ENCODE measurements around the gene OSCAR. TPM values are rescaled to one million over a fixed set of nuclear protein-coding genes. Genes with fewer than 3 reads are reported as not detected.

Gene OSCAR
- total RNA-seq = 0.14 and 0.18 TPM in 2 replicates

GRCh38 chr19:54100561-54100960 is at the start of gene OSCAR:
Gene OSCAR (minus strand): TSS chr19:54100803. CDS start chr19:54100792, 11 bp downstream.

GRCh38 chr19:54137699-54138488 is 37.3 kb upstream of the OSCAR start, which contains the start of gene CNOT3:
Gene CNOT3 (plus strand): TSS chr19:54137762. CDS start chr19:54142979, 5,217 bp downstream.

GRCh38 chr19:54115109-54116063 is 14.8 kb upstream of the OSCAR start, which contains the start of the genes PRPF31 and TFPT:
Gene PRPF31 (plus strand): TSS chr19:54115754. CDS start chr19:54118279, 2,525 bp downstream.
Gene TFPT (minus strand): TSS chr19:54115657. CDS start chr19:54115269, 388 bp downstream.

GRCh38 chr19:54102421-54103169 is 2.0 kb upstream of the OSCAR start, which contains the start of gene NDUFA3:
Gene NDUFA3 (plus strand): TSS chr19:54102855. CDS start chr19:54102879, 24 bp downstream.

GRCh38 chr19:54081032-54081431 is 19.6 kb downstream of the OSCAR start, which contains the start of gene TARM1:
Gene TARM1 (minus strand): TSS chr19:54081365. CDS start chr19:54081340, 25 bp downstream.

GRCh38 chr19:54063350-54064116 is 37.1 kb downstream of the OSCAR start, which contains the start of gene VSTM1:
Gene VSTM1 (minus strand): TSS chr19:54063897. CDS start chr19:54063777, 120 bp downstream.

Other genes starting within 250 kb of the OSCAR start
- 5.0 and 6.7 TPM in 2 replicates for gene MYADM, start 232.9 kb downstream of the OSCAR start, total RNA-seq
- gene PRKCG, start 218.6 kb downstream of the OSCAR start, total RNA-seq = 0.14 TPM in 1 of 2 replicates, not detected in the other
- gene CACNG7, start 191.5 kb downstream of the OSCAR start, total RNA-seq = 1.3 and 1.6 TPM in 2 replicates
- gene CACNG8, start 137.9 kb downstream of the OSCAR start, total RNA-seq = 0.37 and 0.43 TPM in 2 replicates
- 0.83 and 2.3 TPM in 2 replicates for gene CACNG6, start 109.2 kb downstream of the OSCAR start, total RNA-seq
- gene VSTM1, start 36.9 kb downstream of the OSCAR start, total RNA-seq = not detected in 2 replicates
- not detected in 2 replicates for gene TARM1, start 19.4 kb downstream of the OSCAR start, total RNA-seq
- gene NDUFA3, start 2.1 kb upstream of the OSCAR start, total RNA-seq = 17.9 and 22.8 TPM in 2 replicates
- gene TFPT, start 14.9 kb upstream of the OSCAR start, total RNA-seq = 18.5 and 19.3 TPM in 2 replicates
- 51.0 and 53.5 TPM in 2 replicates for gene PRPF31, start 15.0 kb upstream of the OSCAR start, total RNA-seq
- gene CNOT3, start 37.0 kb upstream of the OSCAR start, total RNA-seq = 5.3 and 6.5 TPM in 2 replicates
- gene LENG1, start 58.9 kb upstream of the OSCAR start, total RNA-seq = 6.5 and 7.2 TPM in 2 replicates
- 0.09 and 0.28 TPM in 2 replicates for gene TMC4, start 72.4 kb upstream of the OSCAR start, total RNA-seq
- 24.7 and 36.4 TPM in 2 replicates for gene MBOAT7, start 88.8 kb upstream of the OSCAR start, total RNA-seq
- 47.4 and 53.6 TPM in 2 replicates for gene TSEN34, start 90.5 kb upstream of the OSCAR start, total RNA-seq
- 3,148 and 3,177 TPM in 2 replicates for gene RPS9, start 100.1 kb upstream of the OSCAR start, total RNA-seq
- not detected in 2 replicates for gene LILRB3, start 122.2 kb upstream of the OSCAR start, total RNA-seq
- not detected in 2 replicates for gene LILRA6, start 142.0 kb upstream of the OSCAR start, total RNA-seq
- gene LILRB5, start 156.5 kb upstream of the OSCAR start, total RNA-seq = not detected in 2 replicates
- gene LILRB2, start 180.3 kb upstream of the OSCAR start, total RNA-seq = not detected in 2 replicates
- not detected in 2 replicates for gene LILRA5, start 212.4 kb upstream of the OSCAR start, total RNA-seq
- gene LILRA4, start 238.4 kb upstream of the OSCAR start, total RNA-seq = not detected in 2 replicates

Data from smooth muscle cell of bladder (primary cell).